ENCODE results near the gene DBNDD1.

Gene DBNDD1

DNA sequence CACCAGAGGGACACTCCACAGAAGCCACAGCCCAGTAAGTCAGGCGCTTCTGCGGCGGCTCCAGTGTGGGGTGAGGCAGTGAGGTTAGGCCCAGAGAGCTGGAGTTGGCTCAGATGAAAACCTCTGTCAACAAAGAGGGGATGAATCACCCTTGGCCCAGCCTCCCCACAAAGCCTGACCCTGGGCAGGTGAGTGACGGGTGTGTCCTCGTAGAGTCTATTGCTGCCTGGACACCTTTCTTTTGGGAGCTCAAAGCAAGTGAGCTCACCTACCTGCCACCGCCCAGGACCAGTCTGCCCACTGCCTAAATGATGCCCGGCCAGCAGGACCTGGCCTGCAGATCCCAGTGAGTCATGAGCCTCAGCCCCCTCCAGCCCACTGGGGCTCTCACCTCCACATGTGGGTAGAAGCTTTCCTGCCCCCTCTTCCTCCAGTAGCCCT lies 24.9 kb upstream of the DBNDD1 start:
- DNase-seq (ENCODE audit: low read depth), result no peak
- TF ChIP-seq, protein P1, sequence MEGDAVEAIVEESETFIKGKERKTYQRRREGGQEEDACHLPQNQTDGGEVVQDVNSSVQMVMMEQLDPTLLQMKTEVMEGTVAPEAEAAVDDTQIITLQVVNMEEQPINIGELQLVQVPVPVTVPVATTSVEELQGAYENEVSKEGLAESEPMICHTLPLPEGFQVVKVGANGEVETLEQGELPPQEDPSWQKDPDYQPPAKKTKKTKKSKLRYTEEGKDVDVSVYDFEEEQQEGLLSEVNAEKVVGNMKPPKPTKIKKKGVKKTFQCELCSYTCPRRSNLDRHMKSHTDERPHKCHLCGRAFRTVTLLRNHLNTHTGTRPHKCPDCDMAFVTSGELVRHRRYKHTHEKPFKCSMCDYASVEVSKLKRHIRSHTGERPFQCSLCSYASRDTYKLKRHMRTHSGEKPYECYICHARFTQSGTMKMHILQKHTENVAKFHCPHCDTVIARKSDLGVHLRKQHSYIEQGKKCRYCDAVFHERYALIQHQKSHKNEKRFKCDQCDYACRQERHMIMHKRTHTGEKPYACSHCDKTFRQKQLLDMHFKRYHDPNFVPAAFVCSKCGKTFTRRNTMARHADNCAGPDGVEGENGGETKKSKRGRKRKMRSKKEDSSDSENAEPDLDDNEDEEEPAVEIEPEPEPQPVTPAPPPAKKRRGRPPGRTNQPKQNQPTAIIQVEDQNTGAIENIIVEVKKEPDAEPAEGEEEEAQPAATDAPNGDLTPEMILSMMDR (conservative IDR thresholded peaks at IDR 0.05; ENCODE audit: low read depth, low read length), result no peak
- no peak overlapping the region for H3K4me3 ChIP-seq (ENCODE audit: low read depth, low read length)

DNA sequence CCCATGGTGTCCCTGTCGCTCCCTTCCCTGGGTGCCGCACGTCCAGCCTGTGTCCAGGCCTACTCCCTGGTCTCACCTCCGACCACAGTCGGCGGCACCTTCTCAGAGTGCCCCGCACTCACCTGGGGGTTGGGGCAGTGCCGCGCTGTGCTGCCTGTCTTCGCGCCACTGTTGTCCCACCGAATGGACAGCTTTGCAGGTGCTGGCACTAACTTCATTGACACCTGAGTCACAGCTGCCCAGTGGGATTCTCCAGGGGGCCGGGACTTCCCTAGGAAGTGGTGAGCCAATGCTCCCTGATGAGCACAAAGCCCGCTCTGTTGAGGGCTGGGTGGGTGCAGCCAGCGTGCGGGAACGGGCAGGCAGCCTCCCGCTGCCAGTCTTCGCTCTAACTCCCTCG lies 24.3 kb upstream of the DBNDD1 start:
- TF ChIP-seq, protein P1 (conservative IDR thresholded peaks at IDR 0.05; ENCODE audit: low read depth, low read length), result no peak
- no peak for DNase-seq (ENCODE audit: low read depth)
- H3K4me3 ChIP-seq (ENCODE audit: low read depth, low read length), result no peak overlapping the region

- H3K4me3 ChIP-seq (ENCODE audit: low read depth, low read length), result no peak overlapping the region
- no peak for DNase-seq (ENCODE audit: low read depth)
- TF ChIP-seq, protein P1 (conservative IDR thresholded peaks at IDR 0.05; ENCODE audit: low read depth, low read length), result no peak
These were observed 23.8 kb upstream of the DBNDD1 start for GRCh38 chr16:90042946-90043514.

- DNase-seq (ENCODE audit: low read depth), result no peak
- H3K4me3 ChIP-seq (ENCODE audit: low read depth, low read length), result no peak overlapping the region
These were observed 22.7 kb upstream of the DBNDD1 start for GRCh38 chr16:90041896-90042473.

DNA sequence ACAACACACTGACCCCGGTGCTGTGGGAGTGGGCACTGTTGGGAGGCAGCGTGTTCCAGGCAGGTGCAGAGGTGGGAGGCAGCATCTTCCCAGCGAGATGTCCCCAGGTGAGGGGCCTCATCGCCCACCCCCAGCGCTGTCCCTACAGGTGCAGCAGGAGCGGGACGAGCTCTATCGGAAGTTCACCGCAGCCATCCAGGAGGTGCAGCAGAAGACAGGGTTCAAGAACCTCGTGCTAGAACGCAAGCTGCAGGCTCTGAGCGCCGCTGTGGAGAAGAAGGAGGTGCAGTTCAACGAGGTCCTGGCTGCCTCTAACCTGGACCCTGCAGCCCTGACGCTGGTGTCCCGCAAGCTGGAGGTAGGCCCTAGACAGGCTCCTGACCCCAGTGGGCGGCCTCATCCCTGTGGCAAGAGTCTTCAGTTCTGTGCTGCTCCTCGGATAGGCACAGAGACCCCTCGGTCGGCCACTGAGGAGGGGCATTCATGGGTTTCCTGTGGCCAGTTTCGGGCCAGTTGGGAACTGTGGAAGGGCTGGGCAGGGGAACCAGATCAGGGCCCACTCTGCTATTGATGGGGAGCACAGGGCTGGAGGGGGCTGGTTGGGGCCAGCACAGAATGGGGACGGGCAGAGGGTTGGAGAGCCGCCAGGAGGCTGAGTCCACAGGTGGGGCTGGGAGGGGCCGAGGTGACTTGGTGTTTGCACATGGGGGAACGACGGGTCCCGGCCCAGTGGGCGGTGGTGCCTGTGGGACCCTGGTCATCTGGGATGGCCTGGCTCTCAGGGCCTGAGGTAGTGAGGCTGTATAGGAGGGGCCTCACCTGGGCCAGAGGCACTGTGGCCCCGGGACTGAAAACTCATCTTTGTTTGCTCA lies 21.1 kb upstream of the DBNDD1 start:
- H3K4me3 ChIP-seq (ENCODE audit: low read depth, low read length), result no peak overlapping the region
- DNase-seq (ENCODE audit: low read depth), result no peak
- TF ChIP-seq, protein P1 (conservative IDR thresholded peaks at IDR 0.05; ENCODE audit: low read depth, low read length), result no peak

More at GRCh38 chr16:90041896-90042473, 22.7 kb upstream of the DBNDD1 start:
- TF ChIP-seq, protein P1 (conservative IDR thresholded peaks at IDR 0.05; ENCODE audit: low read depth, low read length), result no peak

DNA sequence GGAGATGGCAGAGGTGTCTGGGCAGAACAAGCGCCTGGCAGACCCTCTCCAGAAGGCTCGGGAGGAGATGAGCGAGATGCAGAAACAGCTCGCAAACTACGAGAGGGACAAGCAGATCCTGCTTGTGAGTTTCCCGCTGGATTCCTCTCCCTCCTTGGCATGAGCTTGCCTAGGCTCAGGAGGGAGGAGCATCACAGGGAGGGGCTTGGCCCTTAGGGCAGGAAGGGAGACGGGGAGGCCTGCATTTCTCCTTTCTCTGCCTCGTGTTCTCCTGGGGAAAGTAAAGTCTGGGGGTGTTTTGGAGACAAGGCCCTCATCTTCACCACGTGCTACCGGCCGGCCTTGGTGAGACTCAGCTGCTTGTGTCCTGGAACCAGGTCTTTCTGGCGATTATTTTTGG lies 18.0 kb upstream of the DBNDD1 start:
- no peak overlapping the region for H3K4me3 ChIP-seq (ENCODE audit: low read depth, low read length)
- TF ChIP-seq, protein P1 (conservative IDR thresholded peaks at IDR 0.05; ENCODE audit: low read depth, low read length), result no peak
- DNase-seq (ENCODE audit: low read depth), result no peak
